OCI-M1 (cell line): ENCODE results near the gene HSPA1A.
A peak's percentile ranks its signal among the peaks of the same experiment; 100 is the strongest.
"Not testable (repeated sequence)": the region's sequence is repeated elsewhere in the genome, so short reads cannot be mapped to it uniquely, and the experiment has no call there.

Source experiments
- DNase-seq: peaks from one replicate; lab custom pipeline; 2025; lab: John Stamatoyannopoulos, UW

The HSPA1A gene

DNA sequence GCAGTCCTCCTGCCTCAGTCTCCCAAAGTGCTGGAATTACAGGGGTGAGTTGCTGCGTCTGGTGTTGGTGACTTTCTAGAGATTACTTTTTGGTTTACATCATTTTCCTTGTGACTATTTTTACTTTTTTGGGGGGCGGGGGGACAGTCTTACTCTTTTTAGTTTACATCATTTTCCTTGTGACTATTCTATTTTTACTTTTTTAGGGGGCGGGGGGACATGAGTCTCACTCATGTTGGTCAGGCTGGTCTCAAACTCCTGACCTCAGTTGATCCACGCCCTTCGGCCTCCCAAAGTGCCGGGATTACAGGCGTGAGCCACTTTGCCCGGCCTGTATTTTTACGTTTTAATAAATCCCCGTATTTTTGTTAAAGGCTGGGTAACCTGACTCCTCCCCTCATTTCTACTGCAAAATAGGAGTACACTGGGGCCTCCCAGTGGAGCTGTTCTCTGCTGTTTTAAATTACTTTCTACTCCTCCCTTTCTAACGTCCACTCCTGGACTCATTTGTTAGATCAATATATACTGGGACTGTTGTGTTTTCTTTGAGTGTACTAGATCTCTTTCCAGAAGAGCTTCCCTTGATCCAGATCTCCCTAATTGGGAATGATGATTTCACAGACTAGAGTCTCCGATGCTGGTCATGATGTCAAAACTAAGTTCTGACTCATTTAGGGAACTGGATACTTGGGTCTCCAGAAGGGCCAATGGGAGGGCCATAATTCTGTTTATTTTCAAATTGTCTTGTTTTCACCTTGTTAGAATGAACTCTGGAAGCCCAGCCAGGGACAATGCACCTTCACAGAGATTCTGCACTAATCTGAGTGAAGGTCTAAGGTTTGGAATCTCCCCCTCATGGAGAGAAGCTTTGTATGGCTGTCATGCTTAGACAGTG is 21.4 kb downstream of the HSPA1A start:
- peak; percentile 43 for DNase-seq

GRCh38 chr6:31837369-31838113 is 22.2 kb downstream of the HSPA1A start:
- no peak for DNase-seq

GRCh38 chr6:31838114-31838553 is 22.8 kb downstream of the HSPA1A start:
- DNase-seq: not testable (repeated sequence)

GRCh38 chr6:31838968-31839367 is 23.6 kb downstream of the HSPA1A start:
- no peak for DNase-seq

- DNase-seq: not testable (repeated sequence)
These were observed 24.4 kb downstream of the HSPA1A start for GRCh38 chr6:31839779-31840126.

- no peak for DNase-seq
These were observed 26.7 kb downstream of the HSPA1A start for GRCh38 chr6:31842053-31842452.

- no peak for DNase-seq
These were observed 29.2 kb downstream of the HSPA1A start for GRCh38 chr6:31844507-31844906.

- no peak for DNase-seq
These were observed 32.1 kb downstream of the HSPA1A start for GRCh38 chr6:31847276-31847978.

DNA sequence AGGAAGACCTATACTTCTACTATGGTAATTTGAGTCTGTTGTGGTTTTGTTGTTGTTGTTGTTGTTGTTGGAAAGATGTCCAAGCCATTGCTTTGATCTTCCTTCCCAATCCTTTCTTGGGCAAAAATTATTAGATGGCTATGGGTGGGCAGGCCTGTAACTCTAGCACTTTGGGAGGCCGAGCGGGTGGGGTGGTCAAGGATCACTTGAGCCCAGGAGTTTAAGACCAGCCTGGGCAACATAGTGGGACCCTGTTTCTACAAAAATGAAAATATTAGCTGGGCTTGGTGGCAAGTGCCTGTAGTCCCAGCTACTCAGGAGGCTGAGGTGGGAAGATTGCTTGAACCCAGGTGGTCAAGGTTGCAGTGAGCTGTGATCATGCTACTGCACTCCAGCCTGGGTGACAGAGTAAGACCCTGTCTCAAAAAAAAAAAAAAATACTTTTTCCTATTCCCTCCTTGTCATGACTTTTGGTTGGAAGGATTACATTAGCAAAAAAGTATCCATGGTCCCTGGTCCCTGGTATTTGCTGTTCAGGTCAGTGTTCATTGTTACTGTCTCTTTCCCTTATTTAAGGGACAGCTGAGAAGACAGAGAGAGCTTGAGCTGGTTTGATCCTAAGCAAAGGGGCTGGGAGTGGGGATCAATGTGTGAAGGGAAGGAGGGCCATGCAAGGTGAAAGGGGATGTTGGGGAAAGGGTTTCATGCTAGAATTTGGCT is 35.6 kb downstream of the HSPA1A start:
- no peak for DNase-seq

GRCh38 chr6:31851485-31851832 is 36.1 kb downstream of the HSPA1A start:
- no peak for DNase-seq

DNA sequence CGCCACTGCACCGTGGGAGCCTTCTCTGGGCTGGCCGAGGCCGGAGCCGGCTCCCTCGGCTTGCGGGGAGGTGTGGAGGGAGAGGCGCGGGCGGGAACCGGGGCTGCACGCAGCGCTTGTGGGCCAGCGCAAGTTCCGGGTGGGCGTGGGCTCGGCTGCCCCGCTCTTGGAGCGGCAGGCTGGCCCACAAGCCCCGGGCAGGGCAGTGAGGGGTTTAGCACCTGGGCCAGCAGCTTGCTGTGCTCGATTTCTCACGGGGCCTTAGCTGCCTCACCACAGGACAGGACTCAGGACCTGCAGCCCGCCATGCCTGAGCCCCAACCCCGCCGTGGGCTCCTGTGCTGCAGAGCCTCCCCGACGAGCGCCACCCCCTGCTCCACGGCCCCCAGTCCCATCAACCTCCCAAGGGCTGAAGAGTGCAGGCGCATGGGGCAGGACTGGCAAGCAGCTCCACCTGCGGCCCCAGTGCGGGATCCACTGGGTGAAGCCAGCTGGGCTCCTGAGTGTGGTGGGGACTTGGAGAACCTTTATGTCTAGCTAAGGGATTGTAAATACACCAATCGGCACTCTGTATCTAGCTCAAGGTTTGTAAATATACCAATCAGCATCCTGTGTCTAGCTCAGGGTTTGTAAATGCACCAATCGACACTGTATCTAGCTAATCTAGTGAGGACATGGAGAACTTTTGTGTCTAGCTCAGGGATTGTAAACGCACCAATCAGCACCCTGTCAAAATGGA is 36.8 kb downstream of the HSPA1A start:
- DNase-seq: not testable (repeated sequence)

DNA sequence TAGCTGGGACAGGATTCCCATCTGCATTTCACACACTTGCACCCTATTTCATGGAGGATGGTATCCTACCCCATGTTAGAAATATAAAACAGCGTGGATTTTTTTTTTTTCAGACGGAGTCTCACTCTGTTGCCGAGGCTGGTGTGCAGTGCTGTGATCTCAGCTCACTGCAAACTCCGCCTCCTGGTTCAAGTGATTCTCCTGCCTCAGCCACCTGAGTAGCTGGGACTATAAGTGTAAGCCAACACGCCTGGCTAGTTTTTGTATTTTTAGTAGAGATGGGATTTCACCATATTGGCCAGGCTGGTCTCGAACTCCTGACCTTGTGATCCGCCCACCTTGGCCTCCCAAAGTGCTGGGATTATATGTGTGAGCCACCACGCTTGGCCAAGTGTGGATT is 42.4 kb downstream of the HSPA1A start:
- not testable (repeated sequence) for DNase-seq

GRCh38 chr6:31858707-31859106 is 43.4 kb downstream of the HSPA1A start:
- no peak for DNase-seq

GRCh38 chr6:31859923-31860322 is 44.6 kb downstream of the HSPA1A start:
- DNase-seq: no peak

DNA sequence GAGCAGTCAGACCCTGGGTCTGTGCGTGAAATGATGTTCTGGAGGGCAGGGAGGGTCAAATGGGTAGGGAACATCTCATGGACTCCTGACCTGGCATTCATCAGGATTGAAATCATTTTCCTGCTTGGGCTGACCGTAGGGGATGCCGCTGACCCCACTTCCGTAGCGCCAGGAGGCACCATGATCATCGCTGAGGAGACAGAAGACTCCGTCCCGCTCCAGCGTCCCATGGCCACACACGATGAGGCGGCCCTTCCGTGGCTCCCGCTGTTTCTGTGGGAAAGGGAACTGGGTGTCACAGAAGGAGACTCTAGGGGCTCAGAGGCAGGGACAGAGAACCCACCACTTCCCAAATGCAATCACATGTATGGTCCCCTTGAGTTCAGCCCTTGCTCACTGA is 45.0 kb downstream of the HSPA1A start:
- no peak for DNase-seq

GRCh38 chr6:31861150-31861549 is 45.8 kb downstream of the HSPA1A start:
- no peak for DNase-seq

DNA sequence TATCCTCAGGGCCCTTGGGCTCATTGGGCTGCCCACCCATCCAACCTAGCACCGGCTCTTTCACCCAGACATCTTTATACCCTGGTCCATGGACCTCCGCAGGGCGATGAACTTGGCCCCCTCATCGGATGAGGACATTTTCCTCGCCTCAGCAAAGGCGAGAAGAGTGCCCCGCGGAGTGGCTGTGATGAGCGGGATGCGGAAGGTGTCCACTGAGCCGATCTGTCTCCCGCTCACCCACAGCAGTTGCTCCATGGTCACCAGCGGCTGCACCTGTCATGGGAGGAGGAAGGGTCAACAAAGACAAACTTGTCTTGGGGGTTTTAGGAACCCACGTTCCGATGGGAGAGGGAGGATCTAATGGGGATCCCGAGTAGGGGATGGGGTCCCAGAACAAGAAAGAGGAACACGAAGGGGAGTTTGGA is 46.6 kb downstream of the HSPA1A start:
- DNase-seq: no peak

- peak; percentile 100 for DNase-seq
These were observed 47.2 kb downstream of the HSPA1A start, which contains the start of gene NEU1 for GRCh38 chr6:31862344-31863235. TSS of gene NEU1 (minus strand) at chr6:31862821. CDS start at chr6:31862776, 45 bp downstream.

DNA sequence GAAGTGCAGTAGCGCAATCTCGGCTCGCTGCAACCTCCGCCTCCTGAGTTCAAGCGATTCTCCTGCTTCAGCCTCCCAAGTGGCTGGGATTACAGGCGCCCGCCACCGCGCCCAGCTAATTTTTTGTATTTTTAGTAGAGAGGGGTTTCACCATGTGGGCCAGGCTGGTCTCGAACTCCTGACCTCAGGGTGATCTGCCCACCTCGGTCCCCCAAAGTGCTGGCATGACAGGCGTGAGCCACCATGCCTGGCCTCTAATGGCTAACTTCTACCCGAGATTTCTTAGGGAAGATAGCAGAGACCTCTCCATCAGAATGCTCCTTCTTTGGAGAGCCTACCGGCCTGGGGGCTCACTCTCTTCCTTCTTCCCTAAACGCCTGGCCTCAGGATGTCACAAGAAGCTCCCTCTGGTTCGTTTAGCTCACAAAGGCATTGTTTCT is 48.8 kb downstream of the HSPA1A start:
- DNase-seq: not testable (repeated sequence)

GRCh38 chr6:31864818-31865204 is 49.5 kb downstream of the HSPA1A start:
- no peak for DNase-seq
